Ascending aorta (tissue), 2 donors: Measurements from ENCODE around the gene CDH13. TPM values are rescaled to one million over a fixed set of nuclear protein-coding genes. Genes with fewer than 3 reads are reported as not detected.

Source experiments
- DNase-seq, 2 donors: peaks; one replicate each; pipeline ENCODE4 v3.0.0-alpha.2; 2019; ENCODE audit warnings: low spot score in 2 of 2
- H3K27ac ChIP-seq, 2 donors: fragments of 200-600 bp; sonication (generic); one replicate each; pipeline ENCODE4 v1.5.1; 2016 to 2017; ENCODE audit warnings: mild to moderate bottlenecking in 1 of 2
- H3K27me3 ChIP-seq: fragments of 200-600 bp; sonication (generic); one replicate; pipeline ENCODE4 v1.5.1; 2017
- H3K36me3 ChIP-seq, 2 donors: fragments of 200-600 bp; sonication (generic); one replicate each; pipeline ENCODE4 v1.5.1; 2016
- H3K4me1 ChIP-seq, 2 donors: fragments of 200-600 bp; sonication (generic); one replicate each; pipeline ENCODE4 v1.5.1; 2016 to 2017; ENCODE audit warnings: mild to moderate bottlenecking in 1 of 2
- H3K4me3 ChIP-seq, 2 donors: fragments of 200-600 bp; sonication (generic); one replicate each; pipeline ENCODE4 v1.5.1; 2016 to 2017; ENCODE audit warnings: mild to moderate bottlenecking in 1 of 2
- H3K9me3 ChIP-seq, 2 donors: fragments of 200-600 bp; sonication (generic); one replicate each; pipeline ENCODE4 v1.5.1; 2016
- CTCF ChIP-seq, 3 experiments: fragments of 200-600 bp in 2 of 3; fragments of 450-650 bp in 1 of 3; sonication (generic) in 2 of 3; IDR thresholded peaks; one replicate each; pipeline ENCODE4 v1.5.1; 2016 to 2019; ENCODE audit warnings: antibody characterized with exemption in 3 of 3, mild to moderate bottlenecking in 1 of 3, moderate library complexity in 1 of 3
- intact Hi-C: fragments of 100-400 bp; cut with DNase I; formaldehyde crosslinking; loops from one replicate; pipeline ENCODE4 v1.15.1; 2023
- total RNA-seq: library from RNA; depleted of rRNA; stranded (reverse); fragments of >200 nt; gene quantifications from one replicate; pipeline ENCODE4 v1.1.0, GENCODE V29; 2016

The CDH13 gene
- total RNA-seq, 1 donor from 2014 or later = 160 TPM

- H3K9me3 ChIP-seq = no peaks in the 10 kb centered on the region
- no peak overlapping the region for H3K27ac ChIP-seq
- no peaks in the 10 kb centered on the region for H3K27me3 ChIP-seq
- H3K4me1 ChIP-seq = no peaks in the 10 kb centered on the region
- no peak for TF ChIP-seq CTCF (IDR thresholded peaks at IDR 0.05)
- intact Hi-C loops = no loop called here
- H3K4me3 ChIP-seq = no peak overlapping the region
- peaks cover 0 to 3% of the 10 kb centered on the region in 2 donors for H3K36me3 ChIP-seq
- no peak for DNase-seq
These were observed 925.5 kb downstream of the CDH13 start for GRCh38 chr16:83552228-83552627.

GRCh38 chr16:83552930-83553329 is 926.2 kb downstream of the CDH13 start:
- no peak overlapping the region for H3K4me3 ChIP-seq
- no peak for DNase-seq
- H3K9me3 ChIP-seq = no peaks in the 10 kb centered on the region
- no peaks in the 10 kb centered on the region for H3K27me3 ChIP-seq
- TF ChIP-seq CTCF (IDR thresholded peaks at IDR 0.05) = no peak
- no peaks in the 10 kb centered on the region for H3K4me1 ChIP-seq
- no peak overlapping the region for H3K27ac ChIP-seq
- intact Hi-C loops = no loop called here
- peaks cover 0 to 3% of the 10 kb centered on the region in 2 donors for H3K36me3 ChIP-seq

DNA sequence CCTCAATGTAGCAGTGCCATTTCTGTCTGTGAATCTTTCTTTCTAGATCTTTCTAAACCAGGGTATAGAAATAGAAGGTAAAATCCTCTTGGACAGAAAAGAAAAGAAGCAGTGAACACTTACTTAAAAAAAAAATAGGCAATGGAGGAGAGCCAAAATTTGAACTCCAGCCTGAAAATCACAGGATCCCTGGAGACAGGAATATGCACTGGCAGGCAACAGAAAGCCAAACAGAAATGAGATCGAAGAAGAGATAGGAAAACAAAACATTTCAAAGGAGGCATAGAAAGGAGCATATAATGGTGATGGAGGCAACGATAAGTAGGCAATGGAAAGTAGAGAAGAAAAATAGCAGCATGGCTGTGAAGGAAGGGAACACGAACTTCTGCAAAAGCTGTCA is 927.3 kb downstream of the CDH13 start:
- H3K36me3 ChIP-seq = peaks cover 0 to 3% of the 10 kb centered on the region in 2 donors
- no peak for TF ChIP-seq CTCF (IDR thresholded peaks at IDR 0.05)
- H3K9me3 ChIP-seq = no peaks in the 10 kb centered on the region
- no peak for DNase-seq
- no peak overlapping the region for H3K27ac ChIP-seq
- no peaks in the 10 kb centered on the region for H3K4me1 ChIP-seq
- intact Hi-C loops = no loop called here
- H3K4me3 ChIP-seq = no peak overlapping the region
- H3K27me3 ChIP-seq = no peaks in the 10 kb centered on the region

GRCh38 chr16:83554540-83554939 is 927.8 kb downstream of the CDH13 start:
- H3K27me3 ChIP-seq = no peaks in the 10 kb centered on the region
- TF ChIP-seq CTCF (IDR thresholded peaks at IDR 0.05) = no peak
- no peak overlapping the region for H3K27ac ChIP-seq
- peaks cover 0 to 3% of the 10 kb centered on the region in 2 donors for H3K36me3 ChIP-seq
- intact Hi-C loops = no loop called here
- no peaks in the 10 kb centered on the region for H3K4me1 ChIP-seq
- H3K4me3 ChIP-seq = no peak overlapping the region
- no peak for DNase-seq
- H3K9me3 ChIP-seq = no peaks in the 10 kb centered on the region

DNA sequence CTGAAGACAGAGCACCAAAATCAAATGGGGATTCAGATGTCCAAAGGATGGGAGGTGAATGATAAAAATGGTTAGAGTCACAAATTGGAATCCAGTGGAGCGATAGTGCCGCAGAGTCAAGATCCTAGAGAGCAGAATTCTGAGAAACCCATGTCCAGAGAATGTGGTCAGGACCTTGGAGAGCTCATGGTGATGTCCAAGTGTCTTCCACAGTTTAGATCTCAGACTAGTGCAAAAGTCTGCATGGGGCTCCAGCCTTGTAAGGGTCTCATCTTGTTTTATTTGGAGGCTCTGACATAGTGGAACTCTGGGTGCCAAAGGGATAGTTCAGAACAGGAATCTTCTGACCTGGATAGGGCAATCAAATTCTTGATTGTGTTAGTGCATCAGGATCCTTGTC is 935.1 kb downstream of the CDH13 start:
- no peaks in the 10 kb centered on the region for H3K4me1 ChIP-seq
- TF ChIP-seq CTCF (IDR thresholded peaks at IDR 0.05) = no peak
- no peak overlapping the region for H3K27ac ChIP-seq
- peaks cover 3% of the 10 kb centered on the region in 2 donors for H3K36me3 ChIP-seq
- no peak overlapping the region for H3K4me3 ChIP-seq
- no peak for DNase-seq
- intact Hi-C loops = no loop called here
- no peaks in the 10 kb centered on the region for H3K9me3 ChIP-seq
- no peaks in the 10 kb centered on the region for H3K27me3 ChIP-seq

- intact Hi-C loops = no loop called here
- peaks cover 3% of the 10 kb centered on the region in 2 donors for H3K36me3 ChIP-seq
- no peak for TF ChIP-seq CTCF (IDR thresholded peaks at IDR 0.05)
- no peak overlapping the region for H3K4me3 ChIP-seq
- H3K4me1 ChIP-seq = no peaks in the 10 kb centered on the region
- no peaks in the 10 kb centered on the region for H3K9me3 ChIP-seq
- H3K27me3 ChIP-seq = no peaks in the 10 kb centered on the region
- no peak for DNase-seq
- no peak overlapping the region for H3K27ac ChIP-seq
These were observed 941.6 kb downstream of the CDH13 start for GRCh38 chr16:83568345-83568744.
